ENCODE data around the gene ALCAM. TPM values are rescaled to one million over a fixed set of nuclear protein-coding genes. Genes with fewer than 3 reads are reported as not detected.
A peak's percentile ranks its signal among the peaks of the same experiment; 100 is the strongest.

The ALCAM gene
- total RNA-seq, 1 donor from 2014 or later, result 58.4 TPM

GRCh38 chr3:105356988-105357387, 9.7 kb upstream of the ALCAM start:
- DNase-seq, result no peak

GRCh38 chr3:105359098-105359762, 7.5 kb upstream of the ALCAM start:
- DNase-seq, result no peak

GRCh38 chr3:105360003-105360402, 6.7 kb upstream of the ALCAM start:
- no peak for DNase-seq

- DNase-seq, result no peak
Observed at GRCh38 chr3:105362021-105362665, 4.6 kb upstream of the ALCAM start.

GRCh38 chr3:105364128-105364527, 2.6 kb upstream of the ALCAM start:
- no peak for DNase-seq

- no peak for DNase-seq
Observed at GRCh38 chr3:105365081-105365390, 1.7 kb upstream of the ALCAM start.

- peak; percentile 60 for DNase-seq
Observed at GRCh38 chr3:105365391-105366325, 1.1 kb upstream of the ALCAM start.

- DNase-seq, result no peak
Observed at GRCh38 chr3:105367063-105367405, 325 bp downstream of the ALCAM start.

GRCh38 chr3:105367406-105368213, 901 bp downstream of the ALCAM start:
- peak; percentile 54 for DNase-seq

GRCh38 chr3:105368566-105369499, 2.1 kb downstream of the ALCAM start:
- DNase-seq, result peak; percentile 61

GRCh38 chr3:105369500-105370371, 3.0 kb downstream of the ALCAM start:
- peak; percentile 74 for DNase-seq

- no peak for DNase-seq
Observed at GRCh38 chr3:105373383-105373782, 6.7 kb downstream of the ALCAM start.

GRCh38 chr3:105375750-105376511, 9.2 kb downstream of the ALCAM start:
- DNase-seq, result no peak

GRCh38 chr3:105377716-105378115, 11.0 kb downstream of the ALCAM start:
- DNase-seq, result no peak

GRCh38 chr3:105385179-105385578, 18.5 kb downstream of the ALCAM start:
- no peak for DNase-seq

GRCh38 chr3:105385819-105386508, 19.3 kb downstream of the ALCAM start:
- DNase-seq, result no peak

GRCh38 chr3:105387122-105387751, 20.5 kb downstream of the ALCAM start:
- no peak for DNase-seq

- DNase-seq, result no peak
Observed at GRCh38 chr3:105388176-105388575, 21.5 kb downstream of the ALCAM start.

Measured in tongue (tissue), 2 donors.